ENCODE results near the gene C17orf50.

C17orf50 gene

DNA sequence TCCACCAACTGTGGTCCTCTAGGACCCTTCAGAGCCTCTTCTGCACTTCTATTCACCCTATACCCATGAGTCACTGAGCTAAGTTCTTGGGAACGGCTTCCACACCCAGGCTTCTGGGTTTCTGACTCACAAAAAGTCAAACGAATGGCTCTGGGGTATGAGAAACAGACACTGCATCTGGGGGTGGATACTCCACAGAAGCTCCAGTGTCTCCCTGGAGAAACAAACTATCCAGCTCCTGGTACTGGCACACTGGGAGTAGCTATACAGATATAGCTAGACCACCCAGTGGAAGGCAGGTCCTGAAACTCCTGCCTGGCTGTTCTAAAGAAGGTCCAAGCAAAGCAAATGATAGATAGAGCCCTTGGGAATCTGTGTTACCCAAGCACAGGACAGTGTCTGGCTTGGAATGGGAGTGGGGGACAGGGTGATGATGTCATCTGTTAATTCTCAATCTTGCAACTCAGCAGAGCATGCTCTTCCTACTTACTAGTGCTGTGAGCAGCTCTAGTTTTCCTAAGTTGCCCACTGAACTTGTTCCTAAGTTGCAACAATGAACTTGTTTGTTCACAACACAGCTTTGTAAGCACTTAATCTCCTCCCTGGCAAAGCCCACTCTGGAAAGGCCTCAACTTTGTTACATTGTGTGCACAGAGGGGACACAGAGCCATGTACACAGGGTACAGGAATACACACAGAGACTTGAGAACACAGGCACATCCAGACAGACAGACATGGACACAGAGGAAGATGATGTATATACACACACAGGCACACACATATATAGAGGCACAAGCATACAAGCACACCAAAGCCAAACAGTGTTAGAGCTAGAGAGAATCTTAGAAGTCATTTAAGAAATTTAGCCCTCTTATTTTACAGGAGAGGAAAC lies 28.0 kb downstream of the C17orf50 start:
- no peak for DNase-seq (ENCODE audit: low read depth)

DNA sequence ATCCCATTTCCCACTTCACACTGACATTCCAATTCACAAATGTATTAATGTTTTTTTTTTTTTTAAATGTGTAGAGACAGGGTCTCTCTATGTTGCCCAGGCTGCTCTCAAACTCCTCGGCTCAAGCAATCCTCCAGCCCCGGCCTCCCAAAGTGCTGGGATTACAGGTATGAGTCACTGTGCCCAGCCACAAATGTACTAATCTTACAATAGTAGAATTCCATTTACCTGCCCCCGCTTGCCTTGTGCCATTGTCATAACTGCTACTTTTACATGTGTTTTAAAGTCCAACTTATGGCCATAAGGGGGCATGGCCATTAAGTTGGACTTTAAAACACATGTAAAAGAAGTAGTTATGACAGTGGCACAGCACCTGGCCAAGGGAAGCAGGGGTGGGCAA lies 30.2 kb downstream of the C17orf50 start:
- no peak for DNase-seq (ENCODE audit: low read depth)

DNA sequence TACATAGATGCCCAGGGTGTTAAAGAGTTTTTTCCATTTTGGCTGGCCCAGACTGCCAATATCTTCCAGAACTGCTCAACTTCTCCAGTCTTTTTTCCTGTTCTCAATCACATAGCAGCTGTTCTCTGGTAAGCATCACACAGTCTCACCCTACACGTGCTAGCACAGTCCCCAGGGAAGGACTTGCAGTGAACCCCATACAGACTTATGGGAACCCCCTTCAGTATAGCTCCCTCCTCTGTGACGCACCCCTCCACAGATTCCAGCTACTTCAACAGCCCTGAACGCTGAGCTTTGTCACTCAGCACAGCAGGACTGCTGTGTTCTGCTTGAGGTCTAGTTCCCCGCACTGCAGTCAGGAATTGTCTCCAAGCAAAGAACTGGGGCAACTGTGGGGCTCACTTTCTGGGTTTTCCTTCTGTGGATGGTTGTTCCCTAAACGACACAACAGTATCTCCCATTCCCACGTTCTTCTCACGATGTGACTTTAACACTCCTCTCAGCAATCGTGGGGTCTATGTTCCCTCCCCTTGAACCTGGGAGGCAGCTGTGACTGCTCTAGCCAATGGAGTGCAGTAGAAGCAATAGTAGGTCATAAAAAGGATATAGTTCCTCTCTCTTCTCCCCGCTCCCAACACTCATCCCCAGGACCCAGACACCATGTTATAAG lies 31.1 kb downstream of the C17orf50 start:
- DNase-seq (ENCODE audit: low read depth): no peak

DNA sequence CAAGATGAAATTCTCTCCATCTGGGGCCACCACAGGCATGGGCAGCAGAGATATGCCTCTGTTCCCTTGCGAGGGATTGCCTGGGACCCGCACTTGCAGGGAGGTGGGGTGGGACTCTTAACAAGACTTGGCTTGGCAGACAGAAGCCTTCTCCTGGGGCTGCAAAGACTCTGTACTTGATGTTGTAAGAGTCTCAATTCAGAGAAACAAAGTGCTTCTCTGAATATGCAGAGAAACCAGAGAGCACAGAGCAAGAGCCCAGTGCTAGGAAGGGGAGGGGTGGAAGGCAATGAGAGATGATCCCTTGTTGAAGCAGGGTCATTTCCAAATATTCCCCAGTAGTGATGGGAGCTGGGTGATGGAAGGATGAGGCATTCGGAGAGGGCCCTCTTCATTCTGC lies 32.6 kb downstream of the C17orf50 start:
- DNase-seq (ENCODE audit: low read depth): no peak

DNA sequence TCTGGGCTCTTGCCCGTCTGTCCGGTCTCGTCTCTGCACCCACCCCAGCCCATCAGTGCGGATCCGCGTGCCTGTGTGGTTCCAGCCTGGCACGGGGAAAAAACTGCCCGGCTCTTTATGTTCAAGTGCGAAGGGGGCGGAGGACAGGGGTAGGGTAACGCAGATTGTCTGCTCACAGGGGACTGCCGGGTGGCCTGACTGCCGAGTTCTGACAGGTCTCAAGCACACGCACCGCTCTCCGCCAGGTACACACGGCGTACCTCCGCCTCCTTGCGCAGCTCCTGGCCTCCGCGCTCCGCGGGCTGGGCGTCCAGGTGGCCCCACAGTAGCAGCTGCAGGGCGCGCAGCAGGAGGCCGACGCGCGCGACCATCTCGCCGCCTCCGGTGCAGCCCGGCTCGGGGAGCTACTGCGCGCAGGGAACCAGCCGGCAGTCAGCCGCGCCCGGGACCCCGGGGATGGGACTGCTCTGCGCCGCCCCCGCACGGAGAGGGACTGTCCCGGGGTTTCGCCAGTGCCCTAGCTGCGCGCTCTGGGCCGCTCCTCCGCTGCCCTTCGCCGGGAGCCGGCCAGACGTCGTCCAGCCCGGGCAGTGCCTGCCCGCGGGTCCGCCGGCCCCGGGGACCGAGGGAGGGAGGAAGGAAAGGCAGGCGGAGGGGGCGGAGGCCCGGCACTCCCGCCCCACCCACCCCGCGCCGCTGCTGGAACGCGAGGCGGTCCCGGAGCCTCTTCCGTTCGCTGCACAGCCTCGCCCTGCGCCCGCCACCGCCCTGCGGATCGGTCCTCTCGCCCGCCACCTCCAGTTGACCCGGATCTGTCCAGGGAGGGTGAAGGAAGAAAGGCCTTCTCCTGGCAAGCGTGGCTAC lies 34.6 kb downstream of the C17orf50 start, which contains the start of gene MMP28:
MMP28 (minus strand) TSS at position 635 of the 864 bp plus-strand sequence; CDS start at position 371, 264 bp downstream.
- DNase-seq (ENCODE audit: low read depth): no peak

DNA sequence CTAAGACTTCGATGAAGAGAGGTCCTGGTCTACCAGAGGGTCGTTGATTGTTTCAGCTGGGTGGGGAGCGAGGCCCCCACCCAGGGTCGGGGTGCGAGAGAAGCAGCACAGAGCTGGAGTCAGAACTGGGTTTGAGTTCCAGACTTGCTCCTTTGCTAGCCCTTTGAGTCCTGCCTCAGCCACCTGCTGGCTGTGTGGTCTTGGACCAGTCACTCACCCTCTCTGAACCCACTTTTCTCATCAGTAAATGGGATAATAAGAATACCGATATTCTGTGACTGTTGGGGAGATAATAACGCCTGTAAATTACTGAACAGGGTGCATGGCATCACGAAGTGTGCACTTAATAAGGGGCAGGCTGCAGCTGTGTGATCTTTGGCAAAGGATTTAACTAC lies 35.2 kb downstream of the C17orf50 start:
- no peak for DNase-seq (ENCODE audit: low read depth)

DNA sequence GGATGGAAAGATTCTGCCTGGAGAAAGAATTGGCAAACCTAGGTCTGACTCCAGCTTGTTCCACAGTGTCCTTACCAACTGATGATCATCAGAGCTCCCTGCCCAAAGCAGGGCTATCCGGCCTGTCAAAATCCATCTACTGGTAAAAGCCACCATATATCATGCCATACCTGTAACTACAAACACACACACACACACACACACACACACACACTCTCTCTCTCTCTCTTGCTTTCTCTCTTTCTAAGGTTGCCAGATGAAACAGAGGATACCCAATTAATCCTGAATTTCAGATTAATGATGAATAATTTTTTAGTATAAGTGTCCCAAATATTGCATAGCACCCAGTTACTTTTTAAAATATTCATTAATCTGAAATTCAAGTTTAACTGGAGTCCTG lies 36.3 kb downstream of the C17orf50 start:
- no peak for DNase-seq (ENCODE audit: low read depth)

DNA sequence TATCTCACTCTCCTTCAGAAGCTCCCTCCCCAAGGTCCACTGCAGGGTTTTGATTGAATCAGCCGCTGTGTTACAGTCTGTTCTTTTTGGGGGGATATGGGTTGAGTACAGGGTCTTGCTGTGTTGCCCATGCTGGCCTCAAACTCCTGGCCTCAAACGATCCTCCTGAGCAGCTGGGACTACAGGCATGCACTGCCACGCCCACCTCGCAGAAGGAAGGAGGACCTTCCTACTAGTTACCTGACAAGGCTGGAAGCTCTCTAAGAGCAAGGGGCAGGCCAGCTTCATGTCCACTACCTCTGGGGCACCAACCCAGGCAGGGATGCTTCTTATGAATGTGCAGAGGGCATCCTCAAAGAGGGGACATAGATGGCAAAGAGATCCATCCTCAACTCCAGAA lies 36.7 kb downstream of the C17orf50 start:
- no peak for DNase-seq (ENCODE audit: low read depth)

DNA sequence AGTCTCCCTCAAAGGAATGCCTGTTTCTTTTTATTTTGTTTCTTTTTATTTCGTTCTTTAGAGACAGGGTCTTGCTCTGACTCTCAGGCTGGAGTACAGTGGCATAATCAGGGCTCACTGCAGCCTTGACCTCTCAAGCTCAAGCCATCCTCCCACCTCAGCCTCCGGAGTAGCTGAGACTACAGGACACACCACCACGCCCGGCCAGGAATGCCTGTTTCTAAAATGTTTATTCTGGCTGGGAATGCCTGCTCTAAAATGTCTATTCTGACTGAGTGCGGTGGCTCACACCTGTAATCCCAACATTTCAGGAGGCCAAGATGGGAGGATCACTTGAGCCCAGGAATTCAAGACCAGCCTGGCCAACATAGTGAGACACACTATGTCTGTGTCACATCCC lies 37.2 kb downstream of the C17orf50 start:
- no peak for DNase-seq (ENCODE audit: low read depth)

DNA sequence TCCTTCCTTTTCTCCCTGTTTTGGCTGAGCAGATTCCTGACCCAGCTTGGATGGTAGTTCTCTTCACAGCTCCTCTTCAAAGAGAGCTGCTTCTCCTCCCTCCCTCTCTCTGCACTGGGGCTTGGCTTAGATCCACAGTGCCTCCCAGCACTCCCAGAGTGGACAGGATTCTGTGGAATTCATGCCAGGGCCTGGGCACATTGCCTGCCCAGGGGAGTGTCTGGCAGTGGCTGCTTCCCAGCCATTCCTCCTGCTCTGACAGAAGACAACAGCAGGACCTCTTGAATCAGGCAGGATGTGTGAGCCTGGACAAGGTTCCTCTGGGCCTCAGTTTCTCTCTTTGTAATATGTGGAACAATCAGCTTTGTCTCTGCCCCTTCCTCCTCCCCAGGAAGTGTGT lies 39.3 kb downstream of the C17orf50 start:
- DNase-seq (ENCODE audit: low read depth): no peak

DNA sequence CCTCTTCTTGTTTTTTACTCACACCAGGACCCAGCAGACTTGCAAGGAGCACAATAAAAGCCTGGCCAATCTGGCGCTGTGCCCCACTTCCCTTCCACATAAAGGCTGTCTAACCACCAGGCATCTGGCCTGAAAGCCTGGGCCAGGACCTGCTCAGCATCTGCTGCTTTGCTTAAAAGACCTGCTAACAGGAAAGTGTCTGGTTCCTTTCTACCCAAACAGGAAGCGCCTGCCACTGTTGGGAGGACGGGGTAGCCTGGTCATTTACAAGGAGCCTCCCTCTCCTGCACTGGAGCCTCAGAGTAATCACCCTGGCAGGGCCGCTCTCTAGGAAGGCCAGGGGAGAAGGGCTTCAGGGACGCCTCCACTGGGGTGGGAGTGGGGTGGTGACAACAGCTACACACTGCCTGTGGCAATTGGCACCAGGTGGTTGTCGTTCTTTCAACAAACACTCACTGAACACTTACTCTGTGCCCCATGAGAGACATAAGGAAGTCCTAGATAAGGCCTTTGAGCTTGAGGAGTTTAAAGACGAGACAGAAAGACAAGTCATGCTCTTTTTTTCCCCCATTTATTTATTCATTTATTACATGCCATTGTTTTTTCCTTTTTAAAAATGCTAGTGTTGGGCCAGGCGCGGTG lies 41.0 kb downstream of the C17orf50 start:
- no peak for DNase-seq (ENCODE audit: low read depth)

DNA sequence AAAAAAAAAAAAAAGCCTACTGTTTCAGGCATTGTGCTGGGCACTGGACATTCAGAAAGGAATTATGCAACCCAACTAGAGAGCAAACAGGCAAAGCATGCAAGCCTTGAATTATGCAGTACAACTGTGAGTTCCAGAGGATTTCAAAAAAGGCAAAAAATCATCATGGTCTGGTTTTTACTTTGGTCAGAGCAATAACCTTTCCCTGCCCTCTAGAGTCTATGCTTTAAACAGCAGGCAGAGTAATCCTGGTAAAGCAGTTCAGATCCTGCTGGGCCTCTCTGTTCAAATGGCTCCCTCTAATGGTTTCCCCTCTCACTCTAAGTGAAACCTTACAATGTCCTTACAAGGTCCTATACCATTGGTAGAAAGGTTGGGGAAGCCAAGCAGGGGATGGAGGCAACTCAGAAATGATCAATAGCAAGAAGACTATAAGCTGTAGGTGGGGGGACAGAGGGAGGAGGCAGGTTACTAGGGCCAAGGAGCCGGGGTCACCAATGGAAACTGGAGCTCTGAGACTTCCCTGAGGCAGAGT lies 44.0 kb downstream of the C17orf50 start:
- DNase-seq (ENCODE audit: low read depth): peak; percentile 7

DNA sequence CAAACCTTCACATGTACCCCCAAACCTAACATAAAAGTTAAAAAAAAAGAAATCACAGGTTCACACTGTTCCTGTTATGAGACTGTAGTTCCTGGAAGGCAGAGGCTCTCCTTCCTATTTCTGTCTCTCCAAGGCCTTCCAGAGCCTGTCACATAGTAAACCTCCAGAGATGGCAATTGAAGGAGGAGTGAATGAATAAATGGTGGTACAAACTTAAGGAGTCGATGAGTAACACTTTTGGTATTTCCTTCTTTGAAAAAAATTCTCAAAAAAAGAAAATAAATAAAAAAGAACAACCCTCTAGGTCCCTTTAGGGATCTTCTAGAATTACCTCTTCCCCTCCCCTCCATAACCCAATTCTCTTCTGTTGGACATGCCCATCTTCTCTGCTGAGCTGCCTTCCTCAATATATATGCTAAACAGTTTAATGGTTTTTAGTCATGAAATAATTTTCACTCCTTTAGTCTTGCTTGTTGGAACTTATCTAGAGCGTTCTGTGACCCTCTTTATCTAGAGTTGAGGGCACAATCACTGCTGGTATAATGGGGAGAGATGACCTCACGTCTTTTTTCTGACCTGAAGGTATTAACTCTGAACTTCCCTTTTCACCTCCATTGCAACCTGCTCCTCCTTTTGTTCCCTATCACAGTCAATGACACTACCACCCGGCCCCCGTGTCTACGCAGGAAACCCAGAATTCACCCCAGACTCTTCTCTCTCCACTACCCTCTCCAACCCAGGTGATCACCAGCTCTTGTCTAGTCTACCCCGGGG lies 46.9 kb downstream of the C17orf50 start:
- no peak for DNase-seq (ENCODE audit: low read depth)

DNA sequence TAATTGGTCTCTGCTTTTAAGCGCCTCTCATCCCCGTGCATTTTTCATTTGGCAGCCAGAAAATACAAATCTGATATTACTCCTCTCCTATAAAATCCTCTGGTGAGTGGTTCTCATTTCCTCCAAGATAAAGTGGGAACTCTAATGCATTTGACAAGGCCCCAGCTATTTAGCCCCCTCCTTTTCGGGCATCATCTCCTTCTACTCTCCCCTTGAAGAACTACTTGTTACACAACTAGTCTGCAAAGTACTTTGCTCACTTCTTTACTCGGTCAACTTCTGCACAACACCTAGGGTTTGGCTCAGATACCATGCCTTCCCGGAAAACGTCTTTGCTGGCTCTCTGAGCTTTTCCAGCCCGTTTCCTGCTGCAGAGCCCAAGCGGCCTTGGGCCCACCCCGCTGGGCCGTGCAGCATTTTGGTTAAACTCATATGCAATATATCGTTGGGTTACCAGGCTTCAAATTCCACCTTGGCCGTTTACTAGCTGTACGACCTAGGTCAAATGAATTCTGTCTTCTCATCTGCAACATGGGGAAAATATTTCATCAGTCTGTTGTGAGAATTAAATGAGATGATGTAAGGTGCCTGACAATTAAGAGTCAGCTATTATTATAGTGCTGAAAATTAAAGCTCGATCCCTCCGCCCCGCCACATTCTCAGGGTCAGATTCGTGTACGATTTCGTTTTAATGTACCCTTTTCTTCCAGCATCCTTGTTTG lies 47.7 kb downstream of the C17orf50 start:
- DNase-seq (ENCODE audit: low read depth): no peak

DNA sequence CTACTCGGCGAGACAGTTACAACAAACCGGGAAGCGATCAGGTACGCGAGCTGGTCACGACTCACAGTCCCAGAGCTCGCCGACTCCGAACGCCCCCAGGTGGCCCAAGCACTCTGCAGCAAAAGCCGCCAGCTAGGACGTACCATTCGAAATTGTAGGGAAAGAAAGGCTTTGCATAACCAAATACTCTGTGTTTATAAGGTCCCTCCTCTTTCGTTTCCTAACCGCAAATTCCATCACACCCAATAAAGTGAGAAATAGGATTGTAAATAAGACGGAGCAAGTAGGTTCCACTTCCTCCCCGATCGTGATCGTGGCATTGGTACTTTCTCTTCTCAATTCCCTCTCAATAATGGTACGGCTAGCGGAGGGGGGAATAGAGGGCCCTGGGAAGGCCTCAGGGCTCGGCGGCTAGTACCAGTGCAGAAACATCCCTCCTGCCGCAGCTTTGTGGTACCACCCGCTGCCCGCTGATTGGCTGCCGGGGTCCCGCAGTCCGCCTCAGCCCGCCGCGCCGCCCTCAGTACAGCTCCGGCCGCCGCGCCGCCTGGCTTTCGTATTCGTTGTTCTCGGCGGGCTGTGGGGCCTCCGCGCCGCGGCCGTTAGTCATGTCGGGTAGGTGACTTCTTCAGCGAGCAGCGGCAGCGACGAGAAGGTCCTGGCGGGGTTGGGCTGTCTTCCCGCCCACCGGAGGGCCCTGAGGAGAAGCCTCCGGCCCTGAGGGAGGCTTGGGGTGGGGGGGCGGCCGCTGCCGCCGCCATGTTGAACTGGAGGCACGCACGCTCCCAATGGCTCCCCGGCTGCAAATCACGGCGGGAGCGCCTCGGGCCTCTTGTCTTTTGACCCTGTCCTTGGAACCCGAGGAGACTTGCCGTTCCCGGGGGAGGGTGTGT lies 48.5 kb downstream of the C17orf50 start, which contains the start of gene TAF15:
TAF15 (plus strand) TSS at position 523 of the 893 bp plus-strand sequence; CDS start at position 609, 86 bp downstream.
- DNase-seq (ENCODE audit: low read depth): peak; percentile 93

DNA sequence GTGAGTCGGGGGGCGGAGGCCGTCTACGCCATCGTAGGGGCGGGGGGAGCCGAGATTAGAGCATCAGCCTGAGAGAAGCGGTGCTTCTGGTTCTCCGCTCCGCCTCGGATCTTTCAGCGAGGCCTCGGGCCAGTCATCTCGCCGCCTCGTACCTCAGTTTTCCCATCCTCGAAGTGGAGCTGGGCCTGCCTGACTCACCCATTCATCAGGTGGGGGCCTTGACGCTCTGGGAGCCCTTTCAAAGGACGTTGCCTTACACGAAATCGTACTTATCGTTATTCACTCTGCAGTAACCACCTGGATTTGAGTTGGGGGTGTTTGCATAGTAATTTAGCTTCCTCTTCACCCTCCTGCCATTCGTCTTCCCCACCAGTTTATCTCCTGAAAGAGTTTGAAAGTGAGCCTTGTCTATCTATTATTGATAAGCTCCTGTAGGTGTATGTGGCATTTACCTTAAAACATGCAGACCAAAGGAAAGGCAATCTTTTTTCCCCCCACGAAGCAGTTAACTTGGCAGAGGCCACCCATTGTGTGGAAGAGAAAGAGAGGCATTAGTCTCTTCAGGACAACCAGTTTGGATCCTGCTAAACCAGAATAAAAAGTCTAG lies 49.3 kb downstream of the C17orf50 start:
- DNase-seq (ENCODE audit: low read depth): no peak

DNA sequence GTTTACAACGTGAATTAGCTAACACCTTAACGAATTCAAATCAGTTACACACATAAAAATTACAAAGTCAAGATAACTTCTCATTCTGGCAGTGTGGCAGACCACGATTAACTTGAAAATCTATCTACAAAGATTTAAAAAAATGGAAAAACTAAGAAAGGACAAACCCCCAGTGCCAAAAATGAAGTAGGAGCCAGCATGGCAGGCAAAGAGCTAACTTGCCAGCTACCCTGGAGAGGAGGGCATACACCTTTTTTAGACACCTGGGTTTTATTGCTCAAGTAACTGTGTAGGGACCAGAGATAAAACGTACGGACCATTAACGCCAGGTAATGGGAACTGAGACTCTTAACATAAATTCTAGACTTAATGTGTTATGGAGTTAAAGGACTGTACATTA lies 51.1 kb downstream of the C17orf50 start:
- no peak for DNase-seq (ENCODE audit: low read depth)

DNA sequence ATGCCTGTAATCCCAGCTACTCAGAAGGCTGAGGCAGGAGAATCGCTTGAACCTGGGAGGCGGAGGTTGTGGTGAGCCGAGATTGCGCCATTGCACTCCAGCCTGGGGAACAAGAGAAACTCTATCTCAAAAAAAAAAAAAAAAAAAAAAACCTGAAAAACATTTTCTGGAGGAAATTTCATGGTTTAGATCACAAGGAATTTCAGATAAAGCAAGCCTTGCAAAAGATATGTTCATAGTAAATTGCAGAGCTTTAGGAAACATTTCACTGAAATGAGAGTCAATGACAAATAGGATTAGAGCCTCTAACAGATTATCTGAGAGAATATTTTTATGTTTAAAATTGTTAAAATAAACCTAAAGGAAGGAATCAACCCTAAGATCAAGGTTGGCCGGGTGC lies 51.8 kb downstream of the C17orf50 start:
- no peak for DNase-seq (ENCODE audit: low read depth)
